Measurements from ENCODE around the gene FAM53B.

- TF ChIP-seq GATA2 (IDR thresholded peaks at IDR 0.05; ENCODE audit: low read depth, low read length): no peak
- TF ChIP-seq GATA3 (IDR thresholded peaks at IDR 0.05; ENCODE audit: low read depth, low read length): no peak
Measured at GRCh38 chr10:124640538-124641231, 103.5 kb downstream of the FAM53B start.

All from SH-SY5Y (cell line).